ENCODE results near the gene KRTAP16-1.

The KRTAP16-1 gene

GRCh38 chr17:41335747-41336146, 26.6 kb upstream of the KRTAP16-1 start:
- DNase-seq (ENCODE audit: low spot score) = no peak

DNA sequence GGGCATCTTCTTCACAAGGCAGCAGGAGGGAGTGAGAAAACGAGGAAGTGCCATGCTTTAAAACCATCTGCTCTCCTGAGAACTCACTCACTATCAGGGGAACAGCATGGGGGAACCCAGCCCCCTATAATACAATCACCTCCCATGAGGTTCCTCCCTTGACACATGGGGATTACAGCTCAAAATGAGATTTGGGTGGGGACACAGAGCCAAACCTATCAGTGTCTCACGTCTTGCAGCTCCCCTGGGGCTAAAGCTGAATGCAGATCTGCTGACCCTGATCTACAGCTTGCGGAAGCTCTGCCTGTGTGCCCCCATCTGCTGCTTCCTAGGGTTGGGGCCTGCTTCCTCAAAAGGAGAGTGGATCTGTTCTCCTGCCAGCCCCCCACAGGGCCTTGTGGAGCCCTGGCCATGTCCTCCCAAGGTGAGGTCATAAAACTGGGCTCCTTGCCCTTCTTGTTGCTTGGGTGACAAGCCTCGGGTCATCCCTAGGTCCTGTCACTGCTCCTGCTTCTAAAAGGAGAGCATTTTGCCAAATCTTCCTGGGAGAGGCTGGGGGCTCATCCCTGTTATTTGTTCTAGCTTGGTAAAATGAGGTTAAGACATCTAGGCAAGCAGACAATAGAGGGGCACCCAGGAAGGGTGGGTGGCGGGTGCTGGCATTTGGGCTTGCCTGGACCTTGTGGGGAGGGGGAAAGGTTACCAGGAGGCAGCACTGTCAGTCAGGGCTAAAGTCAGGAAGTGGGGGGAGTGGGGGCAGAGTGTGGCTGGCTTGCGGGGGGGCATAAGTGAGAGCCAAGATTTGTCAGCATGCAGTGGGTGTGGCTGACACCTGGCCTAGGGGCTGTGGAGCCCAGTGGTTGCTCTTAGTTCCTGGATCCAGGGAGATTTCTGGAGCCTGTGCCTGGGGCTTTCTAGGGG, 25.5 kb upstream of the KRTAP16-1 start:
- DNase-seq (ENCODE audit: low spot score) = no peak
- in situ Hi-C loops (cut with MboI; ENCODE audit: low sequenced_read_pairs, unreplicated experiment) = no loop called here
- TF ChIP-seq, protein P1, sequence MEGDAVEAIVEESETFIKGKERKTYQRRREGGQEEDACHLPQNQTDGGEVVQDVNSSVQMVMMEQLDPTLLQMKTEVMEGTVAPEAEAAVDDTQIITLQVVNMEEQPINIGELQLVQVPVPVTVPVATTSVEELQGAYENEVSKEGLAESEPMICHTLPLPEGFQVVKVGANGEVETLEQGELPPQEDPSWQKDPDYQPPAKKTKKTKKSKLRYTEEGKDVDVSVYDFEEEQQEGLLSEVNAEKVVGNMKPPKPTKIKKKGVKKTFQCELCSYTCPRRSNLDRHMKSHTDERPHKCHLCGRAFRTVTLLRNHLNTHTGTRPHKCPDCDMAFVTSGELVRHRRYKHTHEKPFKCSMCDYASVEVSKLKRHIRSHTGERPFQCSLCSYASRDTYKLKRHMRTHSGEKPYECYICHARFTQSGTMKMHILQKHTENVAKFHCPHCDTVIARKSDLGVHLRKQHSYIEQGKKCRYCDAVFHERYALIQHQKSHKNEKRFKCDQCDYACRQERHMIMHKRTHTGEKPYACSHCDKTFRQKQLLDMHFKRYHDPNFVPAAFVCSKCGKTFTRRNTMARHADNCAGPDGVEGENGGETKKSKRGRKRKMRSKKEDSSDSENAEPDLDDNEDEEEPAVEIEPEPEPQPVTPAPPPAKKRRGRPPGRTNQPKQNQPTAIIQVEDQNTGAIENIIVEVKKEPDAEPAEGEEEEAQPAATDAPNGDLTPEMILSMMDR (IDR thresholded peaks at IDR 0.05; ENCODE audit: borderline replicate concordance, control extremely low read depth, extremely low read depth, insufficient read depth, missing control alignments) = no peak

More at GRCh38 chr17:41335747-41336146, 26.6 kb upstream of the KRTAP16-1 start:
- TF ChIP-seq, protein P1 (IDR thresholded peaks at IDR 0.05; ENCODE audit: borderline replicate concordance, control extremely low read depth, extremely low read depth, insufficient read depth, missing control alignments) = no peak
- in situ Hi-C loops (cut with MboI; ENCODE audit: low sequenced_read_pairs, unreplicated experiment) = no loop called here

- no peak for DNase-seq (ENCODE audit: low spot score)
- in situ Hi-C loops (cut with MboI; ENCODE audit: low sequenced_read_pairs, unreplicated experiment) = no loop called here
- TF ChIP-seq, protein P1 (IDR thresholded peaks at IDR 0.05; ENCODE audit: borderline replicate concordance, control extremely low read depth, extremely low read depth, insufficient read depth, missing control alignments) = no peak
Measured at GRCh38 chr17:41333836-41334235, 24.7 kb upstream of the KRTAP16-1 start.

DNA sequence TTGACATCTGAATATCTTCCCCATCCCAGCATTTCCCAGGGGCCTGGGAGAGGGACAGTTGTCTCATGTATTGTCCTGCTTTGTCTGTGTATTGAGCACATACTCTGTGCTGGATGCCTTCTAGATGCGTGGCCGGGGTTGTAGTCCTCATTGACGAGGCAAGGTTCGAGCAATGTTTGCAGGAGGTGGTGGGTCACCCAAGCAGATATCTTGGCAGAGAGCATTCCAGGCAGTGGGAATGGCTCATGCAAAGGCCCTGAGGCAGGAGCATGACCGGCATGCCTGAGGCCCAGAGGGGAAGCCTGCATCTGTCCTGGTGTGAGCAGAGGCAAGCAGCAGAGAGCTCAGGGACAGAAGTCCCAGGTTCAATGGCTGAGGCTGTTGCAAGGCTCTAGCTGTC, 24.0 kb upstream of the KRTAP16-1 start:
- DNase-seq (ENCODE audit: low spot score) = no peak
- in situ Hi-C loops (cut with MboI; ENCODE audit: low sequenced_read_pairs, unreplicated experiment) = no loop called here
- TF ChIP-seq, protein P1 (IDR thresholded peaks at IDR 0.05; ENCODE audit: borderline replicate concordance, control extremely low read depth, extremely low read depth, insufficient read depth, missing control alignments) = no peak

DNA sequence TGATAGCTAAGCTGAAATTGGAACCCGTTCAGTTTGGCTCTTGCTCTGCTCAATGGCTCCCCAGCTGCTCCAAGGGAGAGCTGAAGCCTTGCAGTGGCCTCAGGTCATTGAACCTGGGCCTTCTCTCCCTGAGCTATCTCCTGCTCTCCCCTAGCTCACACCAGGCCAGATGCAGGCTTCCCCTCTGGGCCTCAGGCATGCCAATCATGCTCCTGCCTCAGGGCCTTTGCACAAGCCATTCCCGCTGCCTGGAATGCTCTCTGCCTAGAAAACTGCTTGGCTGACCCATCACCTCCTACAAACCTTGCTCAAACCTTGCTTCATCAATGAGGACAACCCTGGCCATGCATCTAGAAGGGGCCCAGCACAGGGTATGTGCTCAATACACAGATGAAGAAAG, 23.1 kb upstream of the KRTAP16-1 start:
- TF ChIP-seq, protein P1 (IDR thresholded peaks at IDR 0.05; ENCODE audit: borderline replicate concordance, control extremely low read depth, extremely low read depth, insufficient read depth, missing control alignments) = no peak
- no peak for DNase-seq (ENCODE audit: low spot score)
- in situ Hi-C loops (cut with MboI; ENCODE audit: low sequenced_read_pairs, unreplicated experiment) = no loop called here

GRCh38 chr17:41331606-41332005, 22.5 kb upstream of the KRTAP16-1 start:
- in situ Hi-C loops (cut with MboI; ENCODE audit: low sequenced_read_pairs, unreplicated experiment) = no loop called here
- no peak for DNase-seq (ENCODE audit: low spot score)
- TF ChIP-seq, protein P1 (IDR thresholded peaks at IDR 0.05; ENCODE audit: borderline replicate concordance, control extremely low read depth, extremely low read depth, insufficient read depth, missing control alignments) = no peak

All from GM13976 (cell line).